ENCODE results near the gene AKAP8L. TPM values are rescaled to one million over a fixed set of nuclear protein-coding genes. Genes with fewer than 3 reads are reported as not detected.

AKAP8L gene
- total and polyA plus RNA-seq, 9 of the 15 experiments (the other 6 are each of a cell fraction or from before 2014, with no cell fraction given): 2.4 to 116 (median 70.7) TPM

DNA sequence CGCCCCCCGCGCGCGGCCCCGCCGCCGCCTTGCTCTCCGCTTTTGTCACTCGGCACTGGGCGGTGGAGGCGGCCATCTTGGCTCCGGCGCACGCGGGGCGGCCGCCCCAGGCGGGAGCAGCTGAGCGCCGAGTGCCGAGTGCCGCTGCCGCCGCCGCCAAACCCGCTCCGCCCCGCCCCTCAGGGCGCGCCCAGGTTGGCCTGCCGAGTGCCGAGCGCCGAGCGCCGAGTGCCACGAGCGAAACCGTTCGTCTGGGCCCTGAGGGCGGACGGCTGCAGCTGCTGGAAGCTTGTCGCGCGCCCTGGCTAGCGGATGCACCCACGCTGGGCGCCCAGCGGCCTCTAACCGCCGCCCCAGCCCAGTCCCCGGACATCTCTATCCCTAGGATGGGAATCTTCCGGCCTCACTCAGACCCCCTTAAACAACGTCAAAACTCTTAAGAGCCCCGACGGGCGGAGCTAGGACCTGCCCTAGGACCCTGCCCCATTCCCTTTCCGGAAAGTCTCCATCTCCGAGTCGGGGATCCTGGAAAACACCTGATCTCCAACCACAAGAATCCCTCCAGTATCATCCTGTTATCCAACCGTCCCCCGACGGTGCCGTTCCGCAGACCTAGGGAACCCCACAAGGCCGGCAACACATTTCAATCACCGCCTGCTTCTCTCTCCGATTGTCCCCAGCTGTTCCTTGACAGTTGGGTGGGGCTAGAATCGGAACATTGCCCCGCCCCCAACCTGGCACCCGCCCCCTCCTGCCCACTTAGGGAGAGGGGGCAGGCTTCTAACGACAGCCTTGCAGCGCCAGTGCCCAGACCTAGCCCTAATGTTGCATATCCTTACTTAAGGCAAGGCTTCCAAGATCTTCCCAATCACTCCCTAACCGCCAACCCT, 14.1 kb upstream of the AKAP8L start (continued):
- TF ChIP-seq HMG20A (CRISPR knock-in tag; conservative IDR thresholded peaks at IDR 0.05) (no peak), FOXK1 (CRISPR knock-in tag; IDR thresholded peaks at IDR 0.05; ENCODE audit: borderline replicate concordance) (0 out of 2 replicates have a peak, but pooled peaks have one; percentile 42), MAFK (IDR thresholded peaks at IDR 0.05; ENCODE audit: low read length) (no peak), HLTF (IDR thresholded peaks at IDR 0.05) (no peak), NKRF (IDR thresholded peaks at IDR 0.05; ENCODE audit: borderline replicate concordance) (peak; percentile 89), GMEB1 (CRISPR knock-in tag; IDR thresholded peaks at IDR 0.05) (peak; percentile 83), PHF8 (IDR thresholded peaks at IDR 0.05; ENCODE audit: borderline replicate concordance, low read length) (peak; percentile 80), NFATC3 (IDR thresholded peaks at IDR 0.05) (no peak), CXXC5 (CRISPR knock-in tag; IDR thresholded peaks at IDR 0.05) (peak; percentile 97), XRCC5 (IDR thresholded peaks at IDR 0.05; ENCODE audit: low read depth, low read length) (peak; percentile 99), CREM (IDR thresholded peaks at IDR 0.05; ENCODE audit: low read depth) (peak; percentile 78), NBN (IDR thresholded peaks at IDR 0.05; ENCODE audit: low read depth) (no peak), JUND (IDR thresholded peaks at IDR 0.05; ENCODE audit: borderline replicate concordance, low read depth, low read length) (peak; percentile 68), JUND (tag; IDR thresholded peaks at IDR 0.05; ENCODE audit: borderline replicate concordance, low read depth, low read length) (no peak), NFIX (CRISPR knock-in tag; IDR thresholded peaks at IDR 0.05; ENCODE audit: low read depth) (no peak), ZBTB7A (IDR thresholded peaks at IDR 0.05; ENCODE audit: borderline replicate concordance, control insufficient read depth, low read depth, low read length) (peak; percentile 46; the same call in 1 of the 2 replicates), TRIM25 (IDR thresholded peaks at IDR 0.05; ENCODE audit: borderline replicate concordance) (no peak)
